HEK293T (cell line): ENCODE results near the gene PNPT1.

Experiments used
- BHLHE40 ChIP-seq: fragments of 450-650 bp; IDR thresholded peaks from 2 replicates; pipeline ENCODE4 v1.6.1; 2016; ENCODE audit warnings: mild to moderate bottlenecking, moderate library complexity, borderline replicate concordance
- ELF4 ChIP-seq: fragments of 450-650 bp; IDR thresholded peaks from 2 replicates; pipeline ENCODE4 v1.6.1; 2017; ENCODE audit warnings: antibody characterized with exemption
- FOXA1 ChIP-seq: fragments of 450-650 bp; IDR thresholded peaks from 2 replicates; pipeline ENCODE4 v1.6.1; 2016; ENCODE audit warnings: mild to moderate bottlenecking
- FOXK2 ChIP-seq: fragments of 450-650 bp; IDR thresholded peaks from 2 replicates; pipeline ENCODE4 v1.6.1; 2016; ENCODE audit warnings: mild to moderate bottlenecking
- FOXM1 ChIP-seq: fragments of 450-650 bp; IDR thresholded peaks from 2 replicates; pipeline ENCODE4 v1.6.1; 2017; ENCODE audit warnings: mild to moderate bottlenecking, borderline replicate concordance
- HDGF ChIP-seq: fragments of 450-650 bp; IDR thresholded peaks from 2 replicates; pipeline ENCODE4 v1.6.1; 2017; ENCODE audit warnings: antibody characterized with exemption, borderline replicate concordance
- L3MBTL2 ChIP-seq: fragments of 450-650 bp; conservative IDR thresholded peaks from 2 replicates; pipeline ENCODE4 v1.6.1; 2016; ENCODE audit warnings: mild to moderate bottlenecking
- LEF1 ChIP-seq: fragments of 450-650 bp; IDR thresholded peaks from 2 replicates; pipeline ENCODE4 v1.6.1; 2017; ENCODE audit warnings: mild to moderate bottlenecking, borderline replicate concordance
- NFRKB ChIP-seq: fragments of 450-650 bp; IDR thresholded peaks from 2 replicates; pipeline ENCODE4 v1.6.1; 2016; ENCODE audit warnings: mild to moderate bottlenecking, moderate library complexity
- SP1 ChIP-seq: fragments of 450-650 bp; IDR thresholded peaks from 2 replicates; pipeline ENCODE4 v1.6.1; 2017
- SUZ12 ChIP-seq: fragments of 450-650 bp; IDR thresholded peaks from 2 replicates; pipeline ENCODE4 v1.6.1; 2016; ENCODE audit warnings: mild to moderate bottlenecking
- TARDBP ChIP-seq: fragments of 450-650 bp; IDR thresholded peaks from 2 replicates; pipeline ENCODE4 v1.6.1; 2016
- ZNF384 ChIP-seq: fragments of 450-650 bp; IDR thresholded peaks from 2 replicates; pipeline ENCODE4 v1.6.1; 2016
- TF ChIP-seq, protein P1 (sequence below): fragments of 450-650 bp; IDR thresholded peaks from 2 replicates; pipeline ENCODE4 v1.6.1; 2016

DNA sequence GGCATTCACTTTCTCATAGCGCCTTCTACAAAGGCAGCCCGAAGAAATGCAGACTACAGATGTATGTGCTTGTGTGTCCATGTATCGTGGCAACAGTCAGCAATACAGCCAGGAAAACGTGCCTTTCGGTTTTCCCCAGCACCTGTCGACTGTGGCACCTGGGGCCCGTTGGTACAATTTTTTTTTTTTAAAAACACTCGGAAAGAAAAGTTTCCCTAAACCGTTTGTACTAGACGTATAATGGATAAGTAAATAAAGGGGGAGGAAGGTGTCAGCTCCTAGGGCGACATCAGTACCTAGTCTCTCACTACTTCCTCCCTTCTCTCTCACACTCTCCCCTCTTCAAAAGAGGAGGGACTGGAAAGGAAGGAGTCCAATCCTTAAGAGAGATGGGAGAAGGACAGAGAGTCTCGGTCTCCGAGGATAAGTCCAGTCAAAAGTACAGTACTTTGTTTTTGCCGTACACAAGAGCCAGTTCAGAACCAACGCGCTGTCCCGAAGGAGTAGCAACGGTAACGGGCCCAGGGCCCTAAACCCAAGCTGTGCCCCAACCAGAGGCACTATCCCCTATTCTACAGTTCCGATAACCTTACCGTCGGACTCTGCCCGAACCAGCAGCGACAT is 77.0 kb downstream of the PNPT1 start:
- TF ChIP-seq SP1 (no peak), HDGF (no peak), FOXA1 (no peak), BHLHE40 (no peak), FOXK2 (no peak), FOXM1 (no peak), L3MBTL2 (no peak), SUZ12 (no peak), LEF1 (no peak), ELF4 (no peak), NFRKB (no peak), TARDBP (no peak), ZNF384 (no peak)
- TF ChIP-seq, protein P1, sequence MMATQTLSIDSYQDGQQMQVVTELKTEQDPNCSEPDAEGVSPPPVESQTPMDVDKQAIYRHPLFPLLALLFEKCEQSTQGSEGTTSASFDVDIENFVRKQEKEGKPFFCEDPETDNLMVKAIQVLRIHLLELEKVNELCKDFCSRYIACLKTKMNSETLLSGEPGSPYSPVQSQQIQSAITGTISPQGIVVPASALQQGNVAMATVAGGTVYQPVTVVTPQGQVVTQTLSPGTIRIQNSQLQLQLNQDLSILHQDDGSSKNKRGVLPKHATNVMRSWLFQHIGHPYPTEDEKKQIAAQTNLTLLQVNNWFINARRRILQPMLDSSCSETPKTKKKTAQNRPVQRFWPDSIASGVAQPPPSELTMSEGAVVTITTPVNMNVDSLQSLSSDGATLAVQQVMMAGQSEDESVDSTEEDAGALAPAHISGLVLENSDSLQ = no peak
